22Rv1 (cell line): ENCODE data around the gene DOCK7.

Experiments used
- ZFX ChIP-seq: fragments of 450-650 bp; IDR thresholded peaks from 2 replicates; pipeline ENCODE4 v1.6.1; 2017; ENCODE audit warnings: antibody characterized with exemption, borderline replicate concordance
- TF ChIP-seq, protein P1 (sequence below): fragments of 450-650 bp; IDR thresholded peaks from 2 replicates; pipeline ENCODE4 v1.5.1; 2017; ENCODE audit warnings: mild to moderate bottlenecking

DNA sequence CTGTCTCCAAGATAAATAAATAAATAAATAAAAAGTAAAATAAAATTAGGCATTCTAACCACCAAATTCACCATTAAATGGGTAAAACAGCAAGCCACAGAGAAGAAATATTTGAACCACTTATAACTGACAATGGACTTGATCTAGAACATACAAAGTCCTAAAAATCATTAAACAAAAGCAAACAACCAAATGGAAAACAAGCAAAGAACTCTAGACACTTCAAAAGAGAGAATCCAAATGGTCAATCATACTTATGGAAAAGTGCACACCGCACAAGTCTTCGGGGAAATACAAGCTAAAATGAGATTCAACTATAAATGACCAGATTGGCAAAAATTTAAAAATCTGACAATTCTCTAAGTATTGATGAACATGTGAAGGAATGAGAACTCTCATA is 164.3 kb downstream of the DOCK7 start:
- TF ChIP-seq, protein P1, sequence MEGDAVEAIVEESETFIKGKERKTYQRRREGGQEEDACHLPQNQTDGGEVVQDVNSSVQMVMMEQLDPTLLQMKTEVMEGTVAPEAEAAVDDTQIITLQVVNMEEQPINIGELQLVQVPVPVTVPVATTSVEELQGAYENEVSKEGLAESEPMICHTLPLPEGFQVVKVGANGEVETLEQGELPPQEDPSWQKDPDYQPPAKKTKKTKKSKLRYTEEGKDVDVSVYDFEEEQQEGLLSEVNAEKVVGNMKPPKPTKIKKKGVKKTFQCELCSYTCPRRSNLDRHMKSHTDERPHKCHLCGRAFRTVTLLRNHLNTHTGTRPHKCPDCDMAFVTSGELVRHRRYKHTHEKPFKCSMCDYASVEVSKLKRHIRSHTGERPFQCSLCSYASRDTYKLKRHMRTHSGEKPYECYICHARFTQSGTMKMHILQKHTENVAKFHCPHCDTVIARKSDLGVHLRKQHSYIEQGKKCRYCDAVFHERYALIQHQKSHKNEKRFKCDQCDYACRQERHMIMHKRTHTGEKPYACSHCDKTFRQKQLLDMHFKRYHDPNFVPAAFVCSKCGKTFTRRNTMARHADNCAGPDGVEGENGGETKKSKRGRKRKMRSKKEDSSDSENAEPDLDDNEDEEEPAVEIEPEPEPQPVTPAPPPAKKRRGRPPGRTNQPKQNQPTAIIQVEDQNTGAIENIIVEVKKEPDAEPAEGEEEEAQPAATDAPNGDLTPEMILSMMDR = no peak
- TF ChIP-seq ZFX = no peak
